Activated naive CD8-positive, alpha-beta T cell treated with anti-CD3 and anti-CD28 coated beads, Interleukin-2, amount 10 ng/mL, durations not matched to agents 7 days and 5 days (primary cell): ENCODE data around the gene ERN1. TPM values are rescaled to one million over a fixed set of nuclear protein-coding genes. Genes with fewer than 3 reads are reported as not detected.

Experiments
- ATAC-seq: fragments of 150-1000 bp; cut with Tn5 transposase; one replicate; pipeline ENCODE4 v1.10.0; 2021; ENCODE audit warnings: low read depth, moderate library complexity
- POLR2A ChIA-PET: fragments of 350-600 bp; sonication (Branson Sonifier 250); formaldehyde crosslinking; loops from one replicate; lab custom pipeline; 2021; ENCODE audit warnings: antibody characterized with exemption; lab: Charles Lee
- DNase-seq: peaks from one replicate; pipeline ENCODE4 v3.0.0; 2021
- H3K27ac Mint-ChIP-seq: one replicate; pipeline ENCODE4 v1.8.0; 2022; ENCODE audit warnings: mild to moderate bottlenecking, mixed read lengths
- H3K27me3 Mint-ChIP-seq: one replicate; pipeline ENCODE4 v1.8.0; 2022; ENCODE audit warnings: mild to moderate bottlenecking, moderate library complexity, mixed read lengths
- H3K36me3 Mint-ChIP-seq: one replicate; pipeline ENCODE4 v1.8.0; 2021; ENCODE audit warnings: mild to moderate bottlenecking, mixed read lengths
- H3K4me1 Mint-ChIP-seq: one replicate; pipeline ENCODE4 v1.8.0; 2021; ENCODE audit warnings: mixed read lengths
- H3K4me3 Mint-ChIP-seq: one replicate; pipeline ENCODE4 v1.8.0; 2022; ENCODE audit warnings: mild to moderate bottlenecking, moderate library complexity, mixed read lengths
- H3K9me3 Mint-ChIP-seq: one replicate; pipeline ENCODE4 v1.8.0; 2021; ENCODE audit warnings: mixed read lengths
- total RNA-seq, 2 experiments: library from RNA; stranded (reverse); gene quantifications; one replicate each; pipeline ENCODE4 v1.2.3, GENCODE V29; 2021

ERN1 gene
- total RNA-seq, 2 experiments from 2014 or later = 38.6 to 45.3 TPM

DNA sequence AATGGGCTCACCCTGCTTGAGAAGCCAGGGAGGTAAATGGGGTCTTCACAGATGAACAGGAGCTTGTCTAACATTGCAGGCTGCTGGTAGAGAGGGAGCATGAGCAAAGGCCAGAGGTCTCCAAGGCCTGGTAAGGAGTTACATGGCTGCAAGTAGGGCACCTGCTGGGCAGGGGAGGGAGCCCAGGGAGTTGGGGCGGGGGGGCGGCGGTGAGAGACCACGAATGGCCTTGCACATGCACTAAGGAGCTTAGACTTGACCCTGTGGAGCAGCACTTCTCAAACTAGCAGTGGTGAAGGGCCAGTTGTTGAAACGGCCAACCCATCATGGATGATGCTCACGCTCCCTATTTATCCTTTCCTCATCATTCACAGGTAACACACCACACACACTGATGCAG is 38.4 kb downstream of the ERN1 start:
- Mint-ChIP-seq H3K27ac (peak overlapping the region; percentile 34), H3K4me3 (no peak overlapping the region), H3K4me1 (peaks cover 14% of the 10 kb centered on the region), H3K36me3 (peaks cover 5% of the 10 kb centered on the region), H3K27me3 (no peaks in the 10 kb centered on the region), H3K9me3 (no peaks in the 10 kb centered on the region)
- POLR2A ChIA-PET = no interaction called here
- ATAC-seq (no peak), DNase-seq (no peak)

DNA sequence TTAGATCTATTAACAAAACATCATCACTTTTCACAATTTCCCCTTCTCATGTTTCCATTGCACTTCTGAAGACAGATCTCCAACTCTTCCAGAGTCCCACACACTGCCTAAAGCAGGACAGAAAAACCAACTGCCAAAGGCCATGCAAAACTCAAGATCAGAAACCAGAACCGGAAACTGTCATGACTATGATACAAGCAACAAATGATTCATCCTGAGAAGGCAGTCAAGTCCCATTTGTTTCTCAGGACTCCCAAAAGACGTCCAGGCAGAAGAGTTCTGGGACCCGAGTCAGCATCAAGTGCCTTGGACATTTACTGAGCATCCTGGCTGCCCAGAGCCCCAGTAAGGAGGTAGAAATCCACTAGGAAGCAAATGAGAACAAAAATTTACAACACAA is 38.8 kb downstream of the ERN1 start:
- H3K4me3 Mint-ChIP-seq = no peak overlapping the region
- H3K36me3 Mint-ChIP-seq = peaks cover 3% of the 10 kb centered on the region
- peak overlapping the region; percentile 34 for H3K27ac Mint-ChIP-seq
- ATAC-seq (no peak), DNase-seq (no peak)
- peaks cover 14% of the 10 kb centered on the region for H3K4me1 Mint-ChIP-seq
- no peaks in the 10 kb centered on the region for H3K9me3 Mint-ChIP-seq
- POLR2A ChIA-PET = no interaction called here
- H3K27me3 Mint-ChIP-seq = no peaks in the 10 kb centered on the region

DNA sequence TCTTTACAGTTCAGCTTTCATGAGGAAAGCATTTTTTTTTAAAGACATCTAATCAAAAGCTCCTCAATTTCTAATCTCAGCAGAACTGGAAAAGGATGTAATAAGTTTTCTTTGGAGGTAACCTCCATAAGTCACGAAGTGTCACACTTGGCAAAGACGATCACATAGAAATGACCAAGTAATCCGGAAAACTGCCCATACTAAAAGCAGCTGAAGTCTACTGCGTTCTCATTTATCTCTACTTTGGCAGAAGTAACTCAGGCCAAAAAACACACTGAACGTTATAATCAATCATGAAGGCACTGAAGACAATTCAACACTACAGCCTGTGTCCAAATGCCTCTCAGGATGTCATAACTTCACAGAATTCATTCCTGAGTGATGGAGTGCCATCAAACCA is 39.8 kb downstream of the ERN1 start:
- H3K27ac Mint-ChIP-seq = no peak overlapping the region
- POLR2A ChIA-PET = no interaction called here
- no peaks in the 10 kb centered on the region for H3K27me3 Mint-ChIP-seq
- ATAC-seq = no peak
- H3K4me1 Mint-ChIP-seq = peaks cover 9% of the 10 kb centered on the region
- no peaks in the 10 kb centered on the region for H3K9me3 Mint-ChIP-seq
- peaks cover 3% of the 10 kb centered on the region for H3K36me3 Mint-ChIP-seq
- H3K4me3 Mint-ChIP-seq = no peak overlapping the region
- DNase-seq = no peak

GRCh38 chr17:64087252-64088005 is 42.5 kb downstream of the ERN1 start:
- no peak overlapping the region for H3K4me3 Mint-ChIP-seq

DNA sequence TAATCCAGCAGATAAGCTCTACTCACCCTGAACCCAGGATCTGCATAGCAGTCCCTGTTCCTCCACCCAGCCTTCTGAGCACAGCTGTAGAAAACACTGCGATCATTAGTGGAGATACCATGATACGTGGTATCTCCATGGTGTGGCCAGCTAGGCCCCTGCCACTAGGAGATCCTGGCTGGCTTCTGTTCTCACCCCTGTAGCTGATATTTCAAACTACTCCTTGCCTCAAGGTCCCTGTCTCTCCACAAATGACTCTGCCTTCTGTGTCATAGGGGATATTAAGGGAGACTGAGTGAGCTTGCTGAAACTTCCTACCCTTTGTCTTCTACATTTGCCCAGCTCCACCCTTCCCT is 44.3 kb downstream of the ERN1 start:
- ATAC-seq (no peak), DNase-seq (no peak)
- peaks cover 3% of the 10 kb centered on the region for H3K36me3 Mint-ChIP-seq
- POLR2A ChIA-PET = no interaction called here
- H3K27ac Mint-ChIP-seq = no peak overlapping the region
- H3K4me3 Mint-ChIP-seq = no peak overlapping the region
- H3K27me3 Mint-ChIP-seq = no peaks in the 10 kb centered on the region
- H3K4me1 Mint-ChIP-seq = peaks cover 24% of the 10 kb centered on the region
- no peaks in the 10 kb centered on the region for H3K9me3 Mint-ChIP-seq

More at GRCh38 chr17:64087252-64088005, 42.5 kb downstream of the ERN1 start:
- no peaks in the 10 kb centered on the region for H3K9me3 Mint-ChIP-seq
- POLR2A ChIA-PET = interaction anchor here (1.5 kb wide), 1 partner anchor 58 kb away, joined by 3 read pairs; no protein-coding TSS in a partner anchor
- no peak for DNase-seq
- H3K4me1 Mint-ChIP-seq = peaks cover 12% of the 10 kb centered on the region
- no peaks in the 10 kb centered on the region for H3K27me3 Mint-ChIP-seq
- ATAC-seq = no peak
- peaks cover 3% of the 10 kb centered on the region for H3K36me3 Mint-ChIP-seq
- H3K27ac Mint-ChIP-seq = peak overlapping the region; percentile 66

GRCh38 chr17:64084940-64085649 is 44.8 kb downstream of the ERN1 start:
- ATAC-seq (no peak), DNase-seq (no peak)
- POLR2A ChIA-PET = interaction anchor here (1.5 kb wide), 1 partner anchor 44 kb away, joined by 4 read pairs; the partner anchor contains the start of gene ERN1
- Mint-ChIP-seq H3K27ac (no peak overlapping the region), H3K27me3 (no peaks in the 10 kb centered on the region), H3K9me3 (no peaks in the 10 kb centered on the region), H3K4me1 (peaks cover 28% of the 10 kb centered on the region), H3K36me3 (peaks cover 3% of the 10 kb centered on the region), H3K4me3 (no peak overlapping the region)

DNA sequence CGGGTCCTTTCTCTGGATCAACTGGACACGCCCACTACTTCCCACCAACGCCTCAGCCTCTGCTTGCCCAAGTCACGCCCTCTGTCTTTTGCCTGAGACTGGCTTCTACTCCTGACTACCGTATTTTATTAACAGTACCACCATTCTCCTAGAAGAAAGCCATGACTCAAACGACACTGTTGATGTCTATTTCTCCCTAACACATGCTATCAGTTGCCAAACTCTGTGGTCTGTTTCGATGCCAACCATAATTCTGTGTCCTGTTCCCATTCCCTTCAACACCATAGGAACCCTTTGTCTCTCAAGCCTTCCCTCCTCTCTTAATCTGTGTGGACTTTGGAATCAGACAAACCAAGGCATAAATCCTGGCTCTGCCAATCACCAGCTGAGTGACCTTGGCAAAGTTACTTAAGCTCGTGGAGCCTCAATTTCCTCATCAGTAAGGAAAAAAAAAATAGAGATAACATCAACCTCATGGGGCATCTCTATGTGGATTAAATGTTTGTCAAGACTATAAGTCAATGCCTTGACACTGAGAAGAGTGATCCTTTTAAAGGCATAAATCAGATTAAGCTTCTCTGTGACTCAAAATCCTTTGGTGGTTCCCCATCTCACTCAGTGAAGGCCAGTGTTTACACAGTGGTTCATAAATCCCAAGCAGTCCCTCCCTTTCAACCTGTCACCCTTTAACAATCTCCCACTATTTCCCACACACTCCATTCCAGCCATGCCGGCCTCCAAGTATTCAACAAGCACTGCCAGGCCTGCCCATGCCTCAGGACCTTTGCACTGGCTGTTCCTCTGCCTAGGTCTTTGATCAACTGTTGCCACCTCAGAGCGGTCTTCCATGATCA is 45.6 kb downstream of the ERN1 start:
- POLR2A ChIA-PET = interaction anchor here (1.5 kb wide), 1 partner anchor 45 kb away, joined by 4 read pairs; the partner anchor contains the start of gene ERN1
- H3K36me3 Mint-ChIP-seq = peaks cover 3% of the 10 kb centered on the region
- H3K4me1 Mint-ChIP-seq = peaks cover 28% of the 10 kb centered on the region
- ATAC-seq = no peak
- no peaks in the 10 kb centered on the region for H3K27me3 Mint-ChIP-seq
- no peak overlapping the region for H3K27ac Mint-ChIP-seq
- no peak for DNase-seq
- no peaks in the 10 kb centered on the region for H3K9me3 Mint-ChIP-seq
- H3K4me3 Mint-ChIP-seq = no peak overlapping the region

- Mint-ChIP-seq H3K4me1 (peaks cover 28% of the 10 kb centered on the region), H3K4me3 (no peak overlapping the region), H3K9me3 (no peaks in the 10 kb centered on the region), H3K36me3 (peaks cover 3% of the 10 kb centered on the region), H3K27ac (peak overlapping the region; percentile 33), H3K27me3 (no peaks in the 10 kb centered on the region)
- ATAC-seq (no peak), DNase-seq (no peak)
- POLR2A ChIA-PET = interaction anchor here (1.5 kb wide), 1 partner anchor 46 kb away, joined by 4 read pairs; the partner anchor contains the start of gene ERN1
Measured at GRCh38 chr17:64083563-64084085, 46.3 kb downstream of the ERN1 start.

DNA sequence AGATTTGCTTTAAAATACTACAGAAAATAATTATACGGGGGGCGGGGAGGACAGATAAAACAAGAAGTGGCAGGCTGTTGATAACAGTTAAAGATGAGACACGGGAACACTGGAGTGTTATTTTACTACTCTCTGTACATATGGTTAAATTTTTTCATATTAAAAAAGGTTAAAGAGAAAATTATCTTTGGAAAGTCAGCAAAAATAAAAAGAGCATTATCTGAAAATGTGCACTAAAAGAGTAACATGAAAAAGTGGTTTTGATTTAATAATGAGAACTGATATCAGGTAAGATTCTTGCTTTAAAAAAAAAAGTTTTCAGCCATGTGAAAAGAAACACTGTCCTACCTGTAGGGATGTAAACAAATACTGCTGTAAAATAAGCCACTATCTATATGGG is 46.9 kb downstream of the ERN1 start:
- peaks cover 28% of the 10 kb centered on the region for H3K4me1 Mint-ChIP-seq
- H3K4me3 Mint-ChIP-seq = no peak overlapping the region
- no peaks in the 10 kb centered on the region for H3K27me3 Mint-ChIP-seq
- POLR2A ChIA-PET = interaction anchor here (1.2 to 2.1 kb wide), 2 partner anchors 46 to 62 kb away, joined by 5 to 7 read pairs; partner anchors contain the start of gene ERN1
- no peaks in the 10 kb centered on the region for H3K9me3 Mint-ChIP-seq
- no peak for ATAC-seq
- peak overlapping the region; percentile 86 for H3K27ac Mint-ChIP-seq
- H3K36me3 Mint-ChIP-seq = peaks cover 5% of the 10 kb centered on the region
- no peak for DNase-seq

- POLR2A ChIA-PET = interaction anchor here (1.2 to 2.1 kb wide), 3 partner anchors 47 to 64 kb away, joined by 4 to 7 read pairs (median 5); partner anchors contain the start of gene ERN1
- peaks cover 25% of the 10 kb centered on the region for H3K4me1 Mint-ChIP-seq
- peak overlapping the region; percentile 86 for H3K27ac Mint-ChIP-seq
- peaks cover 5% of the 10 kb centered on the region for H3K36me3 Mint-ChIP-seq
- H3K9me3 Mint-ChIP-seq = no peaks in the 10 kb centered on the region
- ATAC-seq (peak; percentile 95), DNase-seq (no peak)
- no peaks in the 10 kb centered on the region for H3K27me3 Mint-ChIP-seq
- H3K4me3 Mint-ChIP-seq = peak overlapping the region; percentile 55
Measured at GRCh38 chr17:64081802-64082799, 47.8 kb downstream of the ERN1 start.

GRCh38 chr17:64080174-64080618 is 49.7 kb downstream of the ERN1 start:
- no peak overlapping the region for H3K27ac Mint-ChIP-seq

DNA sequence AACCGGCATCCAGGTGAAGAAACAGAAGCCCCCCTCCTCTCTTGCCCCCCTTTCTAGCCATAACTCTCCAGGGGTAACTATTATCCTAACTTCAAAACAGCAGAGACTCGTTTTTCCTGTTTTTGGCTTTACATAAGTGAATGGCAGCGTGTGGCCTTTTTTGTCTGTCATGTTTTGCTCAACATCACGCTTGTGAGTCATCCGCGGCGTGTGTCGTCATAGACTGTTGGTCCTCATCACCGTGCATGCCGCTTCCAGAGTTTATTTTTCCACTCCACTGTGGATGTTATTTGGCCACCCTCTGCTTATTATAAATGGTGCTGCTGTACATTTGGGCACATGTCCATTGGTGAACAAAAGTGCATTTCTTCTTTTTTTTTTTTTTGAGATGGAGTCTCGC is 52.6 kb downstream of the ERN1 start:
- DNase-seq = no peak
- Mint-ChIP-seq H3K4me1 (peaks cover 27% of the 10 kb centered on the region), H3K36me3 (peaks cover 9% of the 10 kb centered on the region), H3K27me3 (no peaks in the 10 kb centered on the region), H3K9me3 (no peaks in the 10 kb centered on the region), H3K4me3 (no peak overlapping the region), H3K27ac (no peak overlapping the region)
- no peak for ATAC-seq
- POLR2A ChIA-PET = no interaction called here

More at GRCh38 chr17:64080174-64080618, 49.7 kb downstream of the ERN1 start:
- H3K4me1 Mint-ChIP-seq = peaks cover 30% of the 10 kb centered on the region
- H3K27me3 Mint-ChIP-seq = no peaks in the 10 kb centered on the region
- DNase-seq = no peak
- POLR2A ChIA-PET = interaction anchor here (0.6 kb wide), 1 partner anchor 52 kb away, joined by 3 read pairs; no protein-coding TSS in a partner anchor
- H3K4me3 Mint-ChIP-seq = no peak overlapping the region
- no peaks in the 10 kb centered on the region for H3K9me3 Mint-ChIP-seq
- ATAC-seq = no peak
- peaks cover 5% of the 10 kb centered on the region for H3K36me3 Mint-ChIP-seq
